Transverse colon (tissue), 3 donors: ENCODE measurements around the gene TMEM201.
A peak's percentile ranks its signal among the peaks of the same experiment; 100 is the strongest.

Source experiments
- CTCF ChIP-seq, 5 experiments: fragments of 200-600 bp in 3 of 5; fragments of 450-650 bp in 2 of 5; sonication (generic) in 3 of 5; IDR thresholded peaks; 1 replicate in 2 of 5; 2 replicates in 3 of 5; pipeline ENCODE4 v1.5.1; 2016 to 2017; ENCODE audit warnings: antibody characterized with exemption in 5 of 5, inconsistent platforms in 3 of 5, mild to moderate bottlenecking in 2 of 5, moderate library complexity in 1 of 5
- POLR2A ChIP-seq: fragments of 450-650 bp; IDR thresholded peaks from one replicate; pipeline ENCODE4 v1.6.1; 2016; ENCODE audit warnings: antibody characterized with exemption, mild to moderate bottlenecking, moderate library complexity

- peak in 4 of 5 experiments; percentile 57 to 90 (median 73) for TF ChIP-seq CTCF (IDR thresholded peaks at IDR 0.05)
- no peak for TF ChIP-seq POLR2A
Measured at GRCh38 chr1:9588551-9589143, at the start of gene TMEM201.
